Endometrial microvascular endothelial cells (primary cell): ENCODE data around the gene LMX1A. TPM values are rescaled to one million over a fixed set of nuclear protein-coding genes. Genes with fewer than 3 reads are reported as not detected.

Experiments used
- in situ Hi-C: cut with HindIII; loops from 2 replicates; pipeline ENCODE4 v1.10.0; 2017; ENCODE audit warnings: low sequenced_read_pairs, low pct_unique_long_range_greater_than_20kb; ENCODE audit errors: inconsistent ontology term
- total RNA-seq: library from RNA; depleted of rRNA; stranded (reverse); fragments of >200 nt; gene quantifications from one replicate; pipeline ENCODE4 v1.2.3, GENCODE V29; 2015; ENCODE audit errors: inconsistent ontology term

LMX1A gene
- total RNA-seq, 1 donor from 2014 or later = not detected

DNA sequence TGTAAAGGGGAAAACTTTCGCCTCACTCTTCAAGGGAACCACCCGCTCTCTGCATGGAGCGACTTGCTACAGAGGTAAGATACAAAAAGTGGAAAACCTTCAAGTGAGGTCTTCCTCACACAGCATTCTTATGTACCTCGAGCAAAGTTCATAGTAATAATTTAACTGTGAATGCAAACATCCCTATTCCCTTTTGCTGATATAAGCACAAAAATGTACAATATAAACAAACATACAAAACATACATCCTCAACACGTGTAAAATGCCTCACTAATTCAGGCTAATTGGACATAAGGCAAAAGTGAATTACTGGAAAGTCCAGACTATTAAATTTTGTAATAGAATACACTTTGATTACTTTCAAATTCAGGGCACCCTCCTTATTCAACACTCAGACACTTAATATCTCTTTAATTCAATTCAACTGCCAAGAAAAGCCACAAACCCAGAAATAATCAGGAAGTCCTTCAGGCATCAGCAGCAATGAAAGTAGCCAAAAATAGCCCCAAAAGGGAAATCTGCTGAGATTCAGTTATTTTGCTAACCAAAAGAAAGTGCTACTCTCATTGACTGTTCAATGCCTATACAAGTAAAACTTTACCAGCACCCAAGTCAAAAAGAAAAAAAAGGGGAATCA lies 15.2 kb upstream of the LMX1A start:
- in situ Hi-C loops = no loop called here

DNA sequence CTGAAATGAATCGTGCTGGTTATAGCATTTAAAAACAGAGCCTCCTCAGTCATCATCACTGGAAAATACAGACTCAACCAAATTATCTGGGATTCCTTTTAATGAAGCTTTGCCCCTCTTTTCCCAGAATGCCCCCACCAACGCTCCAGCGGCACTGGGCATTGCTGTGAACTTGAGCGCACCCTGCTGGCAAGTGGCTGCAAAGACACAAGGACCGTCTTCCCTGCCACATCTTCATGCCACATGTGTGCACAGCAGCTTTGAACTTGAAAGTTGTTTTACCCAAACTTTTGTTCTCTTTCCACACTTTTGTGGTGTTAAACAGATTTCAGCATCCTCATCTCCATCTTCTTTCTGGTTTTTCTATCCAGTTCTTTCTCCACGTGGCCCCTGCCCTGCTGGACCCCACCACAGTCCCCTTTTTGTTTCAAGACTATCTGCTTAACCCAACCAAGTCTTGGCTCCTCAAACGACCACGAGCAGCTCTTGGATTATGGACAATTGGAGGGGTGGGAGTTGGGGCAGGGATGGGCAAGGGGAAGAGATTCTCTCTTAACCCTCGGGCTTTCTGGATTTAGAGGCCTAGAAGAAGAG lies 12.8 kb upstream of the LMX1A start:
- in situ Hi-C loops = no loop called here

GRCh38 chr1:165367375-165367993 lies 11.0 kb upstream of the LMX1A start:
- in situ Hi-C loops = no loop called here

DNA sequence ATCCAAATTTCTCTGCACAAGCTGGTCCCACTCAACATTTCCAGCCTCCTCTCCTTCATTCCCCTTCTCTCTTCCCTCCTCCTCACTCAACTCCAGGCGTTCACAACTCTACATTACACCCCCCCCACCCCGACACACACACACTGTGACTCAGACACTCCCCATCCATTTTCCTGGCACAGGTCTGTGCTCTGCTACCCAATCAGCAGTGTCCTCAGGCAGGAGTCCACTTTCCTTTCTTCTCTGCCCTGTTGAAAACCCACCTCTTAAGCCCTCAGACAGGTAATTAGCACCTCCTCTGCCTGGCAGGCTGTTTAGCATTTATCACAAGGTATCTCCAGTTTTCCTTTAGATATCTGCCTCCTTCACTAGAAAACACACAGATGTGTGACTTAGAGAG lies 8.8 kb upstream of the LMX1A start:
- in situ Hi-C loops = no loop called here

DNA sequence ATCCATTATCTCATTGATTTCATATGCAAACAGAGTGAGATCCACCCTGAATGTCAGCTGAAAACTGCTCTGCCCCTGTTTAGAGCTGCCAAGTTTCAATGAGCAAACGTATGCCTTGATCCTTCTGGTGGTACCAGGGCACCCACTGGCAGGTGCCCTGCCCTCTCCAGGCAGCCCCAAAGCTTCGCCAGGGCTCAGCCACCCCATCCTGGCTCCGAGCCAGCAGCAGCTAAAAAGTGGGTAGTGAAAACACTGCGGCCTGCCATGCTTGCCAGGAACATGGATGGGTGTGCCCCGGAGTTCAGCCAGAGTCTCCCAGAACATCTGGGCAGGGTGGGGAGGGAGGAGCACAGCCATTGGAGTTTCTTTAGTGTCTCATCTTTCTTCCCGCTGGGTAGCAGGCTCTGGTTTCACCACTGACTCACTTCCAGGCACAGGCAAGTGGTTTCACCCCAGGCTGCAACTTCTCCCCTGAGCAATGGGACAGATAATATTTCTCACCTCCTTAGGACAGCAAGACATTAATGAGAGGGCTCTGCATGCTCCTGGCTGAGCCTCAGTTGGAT lies 8.1 kb upstream of the LMX1A start:
- in situ Hi-C loops = no loop called here

- in situ Hi-C loops = no loop called here
Measured at GRCh38 chr1:165356876-165357275, 361 bp upstream of the LMX1A start.

DNA sequence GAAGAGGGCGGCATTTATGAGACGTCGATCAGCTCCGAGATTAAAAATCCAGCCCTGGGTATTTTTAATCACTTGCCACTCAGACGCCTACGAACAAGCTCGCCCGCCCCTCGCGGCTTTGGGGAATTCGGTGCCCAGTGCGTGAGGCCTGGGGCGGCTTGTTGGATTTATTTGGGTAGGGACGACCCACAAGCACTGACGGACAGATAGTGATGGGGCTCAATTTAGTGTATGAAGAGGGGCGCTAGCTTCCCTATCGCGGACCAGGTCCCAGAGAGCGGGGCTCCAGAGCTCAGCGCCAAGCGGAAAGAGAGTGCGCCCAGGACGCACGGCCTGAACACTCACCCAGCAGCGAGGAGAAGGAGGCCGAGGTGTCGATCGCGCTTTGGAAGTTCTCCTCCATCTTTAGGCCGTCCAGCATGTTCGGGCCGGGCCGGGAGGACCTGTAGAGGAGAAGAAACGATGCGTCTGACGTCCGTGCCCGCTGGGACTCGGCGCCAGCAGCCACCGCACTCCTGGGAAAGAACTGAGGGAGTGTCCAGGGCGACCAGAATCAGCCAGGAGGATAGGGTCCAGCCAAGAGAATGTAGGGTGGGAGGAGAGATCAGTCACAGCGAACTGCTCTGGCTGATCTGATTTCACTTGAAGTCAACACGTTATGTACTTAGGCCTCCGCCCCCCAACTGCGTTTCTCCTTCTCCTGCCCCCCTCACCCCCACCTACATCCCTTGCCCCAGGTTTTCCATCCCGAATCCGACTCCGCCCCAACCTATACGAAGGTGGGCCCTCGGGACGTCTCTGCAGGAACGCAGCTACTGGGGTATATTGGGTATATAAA lies 1.2 kb downstream of the LMX1A start:
- in situ Hi-C loops = no loop called here

DNA sequence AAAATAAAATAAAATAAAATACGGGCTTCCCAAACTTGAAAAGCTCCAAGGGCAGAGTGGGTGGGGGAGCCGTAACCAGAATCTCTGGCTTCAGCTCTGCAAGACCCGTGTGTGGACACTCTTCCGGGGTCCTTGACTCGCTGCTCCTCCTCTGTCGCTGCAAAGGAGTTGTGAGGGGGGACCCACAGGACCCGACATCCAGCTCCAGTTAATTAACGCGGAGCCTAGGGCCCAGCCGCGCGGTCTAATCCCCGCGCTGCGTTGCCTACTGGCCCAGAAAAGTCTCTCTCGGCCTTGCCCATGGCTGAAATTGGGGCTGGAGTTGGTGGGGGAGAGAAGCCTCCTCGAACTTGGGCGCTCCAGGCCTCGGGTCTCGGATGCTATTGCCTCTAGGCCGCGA lies 1.8 kb downstream of the LMX1A start:
- in situ Hi-C loops = no loop called here

GRCh38 chr1:165353731-165354671 lies 2.5 kb downstream of the LMX1A start:
- in situ Hi-C loops = no loop called here

DNA sequence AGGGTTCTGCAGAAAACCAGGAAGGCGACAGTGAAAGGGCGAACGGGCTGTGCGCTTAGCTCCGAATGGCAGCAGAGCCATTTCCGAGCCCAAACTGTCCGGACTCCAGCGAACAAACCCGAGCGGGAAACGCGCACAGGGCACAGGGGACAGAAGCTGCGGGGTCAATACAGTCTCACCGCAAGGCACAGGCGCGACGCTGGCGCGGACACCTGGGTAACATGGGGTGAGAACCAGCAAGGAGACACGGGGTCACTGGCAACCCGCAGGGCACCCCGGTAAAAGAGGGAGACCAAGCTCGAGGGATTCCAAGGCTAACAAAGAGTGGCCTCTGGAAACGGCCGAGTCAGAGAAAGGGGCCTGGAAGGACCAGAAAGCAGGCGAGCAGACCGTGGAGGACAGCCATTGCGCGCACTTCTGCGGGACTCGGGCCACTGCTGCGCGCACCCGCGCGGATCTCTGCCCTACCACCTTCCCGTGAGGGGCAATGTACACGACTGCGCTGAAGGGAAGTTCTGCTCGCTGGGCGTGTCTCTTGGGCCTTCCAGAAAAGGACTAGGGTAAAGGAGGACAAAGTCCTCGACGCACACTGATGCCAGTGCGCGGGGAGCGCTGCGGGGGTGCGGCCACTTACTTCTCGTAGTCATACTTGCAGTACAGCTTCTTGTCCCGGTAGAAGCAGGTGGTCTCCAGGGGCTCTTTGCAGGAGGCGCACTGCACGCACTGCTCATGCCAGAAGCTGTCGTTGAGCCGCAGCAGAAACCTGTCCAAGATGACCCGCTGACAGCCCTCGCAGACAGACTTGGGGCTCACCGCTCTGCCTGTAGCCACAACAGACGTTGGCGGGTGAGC lies 3.8 kb downstream of the LMX1A start:
- in situ Hi-C loops = no loop called here

DNA sequence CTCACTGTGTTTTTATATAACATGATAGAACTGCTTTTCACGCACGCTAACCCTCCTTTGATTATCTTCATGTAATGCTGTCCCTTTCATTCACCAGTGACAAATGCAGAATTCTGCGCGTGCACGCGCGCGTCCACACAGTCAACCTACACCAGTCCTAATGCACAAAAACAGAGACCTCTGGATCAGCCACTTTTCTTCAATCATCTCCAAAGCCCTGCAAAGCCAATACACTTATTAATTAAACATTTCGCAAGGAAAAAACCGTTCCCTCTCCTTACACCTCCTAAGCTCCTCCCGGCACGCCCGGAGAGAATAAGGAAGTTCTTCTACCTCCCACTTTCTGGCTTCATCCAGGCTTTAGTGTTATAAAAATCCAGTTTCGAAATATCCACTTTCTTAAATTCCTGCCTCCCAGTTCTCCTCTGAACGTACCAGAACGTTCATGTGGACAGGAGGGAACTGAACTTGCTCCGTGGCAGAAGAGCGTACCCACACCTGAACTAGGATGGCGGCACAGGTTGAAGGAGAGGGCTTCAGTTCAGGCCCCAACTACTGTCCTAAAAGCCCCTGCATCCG lies 4.6 kb downstream of the LMX1A start:
- in situ Hi-C loops = no loop called here

GRCh38 chr1:165350840-165351239 lies 5.7 kb downstream of the LMX1A start:
- in situ Hi-C loops = no loop called here

GRCh38 chr1:165345502-165345901 lies 11.0 kb downstream of the LMX1A start:
- in situ Hi-C loops = no loop called here

- in situ Hi-C loops = no loop called here
Measured at GRCh38 chr1:165344736-165345135, 11.8 kb downstream of the LMX1A start.

GRCh38 chr1:165344198-165344597 lies 12.3 kb downstream of the LMX1A start:
- in situ Hi-C loops = no loop called here

GRCh38 chr1:165342587-165342986 lies 13.9 kb downstream of the LMX1A start:
- in situ Hi-C loops = no loop called here

GRCh38 chr1:165342168-165342567 lies 14.3 kb downstream of the LMX1A start:
- in situ Hi-C loops = no loop called here
